Epithelial cell of proximal tubule (primary cell): ENCODE measurements around the gene SASH3. TPM values are rescaled to one million over a fixed set of nuclear protein-coding genes. Genes with fewer than 3 reads are reported as not detected.
"Not testable (repeated sequence)": the region's sequence is repeated elsewhere in the genome, so short reads cannot be mapped to it uniquely, and the experiment has no call there.

Source experiments
- DNase-seq: peaks from one replicate; pipeline ENCODE4 v3.0.0-alpha.2; 2011; ENCODE audit warnings: low read depth
- H3K4me3 ChIP-seq: 2 replicates; pipeline ENCODE4 v1.5.1; 2011; ENCODE audit warnings: low read depth, mild to moderate bottlenecking, low read length
- total RNA-seq: library from RNA; depleted of rRNA; stranded (reverse); fragments of >200 nt; gene quantifications from 2 replicates; pipeline ENCODE4 v1.2.3, GENCODE V29; 2015
- TF ChIP-seq, protein P1 (sequence below): conservative IDR thresholded peaks from 2 replicates; pipeline ENCODE4 v1.5.1; 2012; ENCODE audit warnings: low read depth, mild to moderate bottlenecking, low read length

The SASH3 gene
- total RNA-seq, 1 donor from 2014 or later = not detected

DNA sequence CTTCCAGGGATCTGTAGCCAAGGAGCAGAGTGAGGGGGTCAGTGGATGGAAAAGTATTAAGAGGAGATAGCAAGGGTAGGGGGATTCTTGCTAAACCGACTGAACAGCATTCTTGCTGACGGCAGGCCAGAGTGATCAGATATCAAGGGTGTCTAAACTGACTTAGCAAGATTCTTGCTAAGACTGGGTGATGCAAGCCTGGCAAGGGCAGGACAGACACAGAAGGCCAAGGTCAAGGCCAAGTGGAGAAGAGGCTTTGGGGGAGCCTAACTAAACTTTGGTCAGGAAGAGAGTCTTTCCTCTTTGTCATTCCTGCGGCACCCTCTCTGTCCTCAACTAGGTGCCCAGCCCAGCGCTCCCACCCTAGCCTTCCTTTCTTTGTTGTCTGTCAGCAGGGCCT is 40.2 kb upstream of the SASH3 start:
- DNase-seq = no peak
- TF ChIP-seq, protein P1, sequence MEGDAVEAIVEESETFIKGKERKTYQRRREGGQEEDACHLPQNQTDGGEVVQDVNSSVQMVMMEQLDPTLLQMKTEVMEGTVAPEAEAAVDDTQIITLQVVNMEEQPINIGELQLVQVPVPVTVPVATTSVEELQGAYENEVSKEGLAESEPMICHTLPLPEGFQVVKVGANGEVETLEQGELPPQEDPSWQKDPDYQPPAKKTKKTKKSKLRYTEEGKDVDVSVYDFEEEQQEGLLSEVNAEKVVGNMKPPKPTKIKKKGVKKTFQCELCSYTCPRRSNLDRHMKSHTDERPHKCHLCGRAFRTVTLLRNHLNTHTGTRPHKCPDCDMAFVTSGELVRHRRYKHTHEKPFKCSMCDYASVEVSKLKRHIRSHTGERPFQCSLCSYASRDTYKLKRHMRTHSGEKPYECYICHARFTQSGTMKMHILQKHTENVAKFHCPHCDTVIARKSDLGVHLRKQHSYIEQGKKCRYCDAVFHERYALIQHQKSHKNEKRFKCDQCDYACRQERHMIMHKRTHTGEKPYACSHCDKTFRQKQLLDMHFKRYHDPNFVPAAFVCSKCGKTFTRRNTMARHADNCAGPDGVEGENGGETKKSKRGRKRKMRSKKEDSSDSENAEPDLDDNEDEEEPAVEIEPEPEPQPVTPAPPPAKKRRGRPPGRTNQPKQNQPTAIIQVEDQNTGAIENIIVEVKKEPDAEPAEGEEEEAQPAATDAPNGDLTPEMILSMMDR = no peak
- H3K4me3 ChIP-seq = no peak overlapping the region

DNA sequence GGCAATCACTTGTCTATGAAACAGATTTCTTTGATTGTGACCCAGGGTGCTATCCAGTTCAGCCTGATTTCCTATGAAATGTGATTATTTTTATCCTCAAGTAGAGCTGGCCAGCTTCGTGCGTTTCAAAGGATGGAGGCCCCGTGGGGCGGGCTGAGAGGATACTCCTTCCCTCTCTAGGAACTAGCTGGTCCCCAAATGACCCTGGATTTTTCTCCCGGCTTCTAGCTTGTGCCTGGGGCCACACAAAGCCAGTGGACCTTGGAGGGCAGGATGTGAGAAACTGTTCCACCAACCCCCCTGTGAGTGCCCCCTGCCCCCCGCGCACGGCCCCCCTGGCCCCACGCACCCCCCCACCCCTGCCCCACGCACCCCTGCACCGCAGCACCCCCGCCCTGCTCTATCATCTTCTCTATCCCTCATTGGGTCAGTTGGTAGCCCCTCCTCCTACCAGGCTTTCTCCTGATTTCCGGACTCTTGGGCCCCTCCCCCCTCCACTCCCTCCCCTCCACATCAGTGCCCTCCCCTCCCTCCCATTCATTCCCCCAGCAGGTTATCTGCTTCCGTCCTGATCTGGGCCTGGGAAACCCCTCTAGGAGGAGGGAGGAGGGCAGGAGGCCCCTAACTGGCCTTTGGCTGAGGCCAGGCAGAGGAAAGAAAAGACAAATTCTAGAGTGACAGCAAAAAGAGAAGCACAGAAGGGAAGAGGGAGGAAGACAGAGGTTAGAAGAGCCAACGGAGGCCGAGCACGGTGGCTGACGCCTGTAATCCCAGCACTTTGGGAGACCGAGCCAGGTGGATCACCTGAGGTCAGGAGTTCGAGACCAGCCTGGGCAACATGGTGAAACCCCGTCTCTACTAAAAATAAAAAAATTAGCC is 37.6 kb upstream of the SASH3 start:
- no peak overlapping the region for H3K4me3 ChIP-seq
- no peak for DNase-seq
- TF ChIP-seq, protein P1 = no peak

DNA sequence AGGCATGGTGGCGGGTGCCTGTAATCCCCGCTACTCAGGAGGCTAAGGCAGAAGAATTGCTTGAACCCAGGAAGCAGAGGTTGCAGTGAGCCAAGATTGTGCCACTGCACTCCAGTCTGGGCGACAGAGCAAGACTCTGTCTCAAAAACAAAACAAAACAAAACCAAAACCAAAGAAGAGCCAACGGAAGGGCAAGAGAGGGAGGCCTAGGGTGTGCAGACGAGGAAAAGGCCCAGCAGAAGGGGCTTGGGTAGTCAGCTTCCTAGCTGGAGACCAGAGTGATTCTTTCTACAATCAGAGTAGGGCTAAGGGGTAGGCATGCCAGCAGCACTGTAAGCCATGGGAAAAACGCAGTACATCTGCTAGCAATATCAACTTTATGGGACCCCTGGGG is 37.0 kb upstream of the SASH3 start:
- DNase-seq, H3K4me3 ChIP-seq: not testable (repeated sequence)

DNA sequence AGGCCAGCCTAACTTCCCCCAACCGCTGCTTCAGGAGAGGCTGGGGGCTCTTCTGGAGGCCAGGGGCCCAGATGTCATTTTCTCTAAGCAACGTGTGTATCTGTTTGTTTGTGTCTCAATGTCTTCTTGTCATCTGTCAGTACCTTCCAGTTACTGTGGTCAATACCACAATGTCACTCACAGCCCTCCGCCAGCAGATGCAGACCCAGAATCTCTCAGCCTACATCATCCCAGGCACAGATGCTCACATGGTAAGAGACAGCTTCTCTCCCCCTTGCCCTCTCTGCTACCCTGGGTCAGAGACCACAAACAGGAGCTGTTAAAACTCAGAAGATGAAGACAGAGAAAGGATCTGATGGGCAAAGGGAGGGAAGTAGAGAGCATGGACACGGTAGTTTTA is 35.9 kb upstream of the SASH3 start:
- no peak overlapping the region for H3K4me3 ChIP-seq
- DNase-seq = no peak
- TF ChIP-seq, protein P1 = no peak

DNA sequence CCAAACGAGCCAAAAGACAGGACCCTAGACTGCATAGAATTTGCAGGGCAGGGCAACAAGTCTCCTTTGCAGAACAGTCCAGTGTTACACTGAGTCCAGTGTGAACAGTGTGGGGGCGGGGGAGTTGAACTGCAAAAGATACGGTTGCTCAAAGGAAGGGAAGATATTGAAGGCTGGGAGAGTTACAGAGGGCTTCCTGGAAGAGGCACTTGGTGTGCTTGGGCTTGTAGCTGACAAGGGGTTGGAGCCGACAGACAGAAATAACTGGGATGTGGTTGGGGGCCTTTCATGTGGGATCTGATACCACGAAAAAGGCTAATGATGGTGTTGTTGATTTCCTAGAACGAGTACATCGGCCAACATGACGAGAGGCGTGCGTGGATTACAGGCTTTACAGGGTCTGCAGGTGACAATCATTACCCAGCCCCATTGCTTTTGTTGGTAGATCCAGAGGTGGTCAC is 34.9 kb upstream of the SASH3 start:
- TF ChIP-seq, protein P1 = no peak
- no peak overlapping the region for H3K4me3 ChIP-seq
- DNase-seq = no peak

DNA sequence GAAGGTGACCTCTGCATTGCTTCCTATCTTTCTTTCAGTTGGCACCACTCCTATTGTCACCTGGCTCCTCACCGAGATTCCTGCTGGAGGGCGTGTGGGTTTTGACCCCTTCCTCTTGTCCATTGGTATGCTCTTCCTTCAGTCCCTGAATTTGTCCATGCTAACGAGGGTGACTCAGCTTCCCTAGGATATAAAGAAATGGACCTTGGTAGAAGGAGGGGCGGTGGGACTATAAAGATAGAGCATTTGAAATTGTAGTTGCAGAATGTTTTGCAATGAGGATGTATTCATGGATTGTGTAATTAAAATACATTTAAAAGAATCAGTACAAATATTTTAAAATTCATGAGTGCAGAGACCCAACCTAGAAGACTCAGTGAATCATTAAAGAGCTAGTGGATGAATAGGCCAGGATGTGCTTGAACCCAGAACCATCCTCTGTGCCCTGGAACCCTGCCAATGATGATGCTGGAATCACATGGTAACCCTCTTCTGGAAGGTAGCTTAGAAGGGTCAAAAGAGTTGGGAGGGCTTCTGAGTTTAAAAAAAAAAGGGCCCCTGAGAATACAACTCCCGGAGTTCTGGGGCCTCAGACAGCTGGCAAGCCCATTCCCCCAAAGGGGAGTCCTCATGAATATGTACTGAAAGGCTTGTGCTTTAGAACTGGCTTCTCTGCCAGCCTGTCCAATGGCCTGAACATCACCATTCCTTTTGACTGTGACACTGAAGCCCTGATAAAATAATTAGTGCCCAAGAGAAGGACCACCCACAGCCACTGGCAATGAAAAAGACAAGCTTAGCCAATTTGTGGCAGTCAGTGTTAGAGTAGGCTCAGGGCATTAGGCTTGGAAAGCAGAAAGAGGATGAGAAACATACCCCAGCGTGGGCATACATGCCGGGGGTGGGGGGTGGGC is 32.9 kb upstream of the SASH3 start:
- H3K4me3 ChIP-seq = no peak overlapping the region
- DNase-seq = no peak
- TF ChIP-seq, protein P1 = no peak

DNA sequence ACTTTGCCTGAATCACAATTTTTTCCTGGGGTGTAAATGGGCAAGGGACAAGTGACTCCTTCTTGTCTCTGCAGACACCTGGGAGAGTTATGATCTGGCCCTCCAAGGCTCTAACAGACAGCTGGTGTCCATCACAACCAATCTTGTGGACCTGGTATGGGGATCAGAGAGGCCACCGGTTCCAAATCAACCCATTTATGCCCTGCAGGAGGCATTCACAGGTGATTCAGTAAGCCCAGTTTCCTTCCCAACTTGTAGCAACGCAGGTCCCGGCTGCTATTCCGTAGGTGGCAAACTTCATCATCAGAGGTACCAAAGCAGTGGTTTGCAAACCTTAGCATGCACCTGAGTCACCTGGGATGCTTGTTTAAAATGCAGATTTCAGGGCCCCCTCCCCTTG is 32.2 kb upstream of the SASH3 start:
- no peak for DNase-seq
- no peak overlapping the region for H3K4me3 ChIP-seq
- TF ChIP-seq, protein P1 = no peak
